Smooth muscle cell (in vitro differentiated cells): ENCODE measurements around the gene ERBB4. TPM values are rescaled to one million over a fixed set of nuclear protein-coding genes. Genes with fewer than 3 reads are reported as not detected.

Source experiments
- DNase-seq: peaks from one replicate; lab custom pipeline; 2025; ENCODE audit not compliant: unreplicated experiment; lab: John Stamatoyannopoulos, UW
- H2AFZ ChIP-seq: fragments of 200-600 bp; sonication (generic); 2 replicates; pipeline ENCODE4 v1.6.0; 2016; ENCODE audit warnings: antibody characterized with exemption, low read depth, mild to moderate bottlenecking
- H3F3A ChIP-seq: fragments of 200-600 bp; sonication (generic); 2 replicates; pipeline ENCODE4 v1.6.0; 2017; ENCODE audit warnings: antibody characterized with exemption, low read depth
- H3K27ac ChIP-seq: fragments of 200-600 bp; sonication (generic); 2 replicates; pipeline ENCODE4 v1.5.1; 2016; ENCODE audit warnings: low read depth, mild to moderate bottlenecking
- H3K27me3 ChIP-seq: fragments of 200-600 bp; sonication (generic); 2 replicates; pipeline ENCODE4 v1.6.1; 2016; ENCODE audit warnings: low read depth, mild to moderate bottlenecking
- H3K36me3 ChIP-seq: fragments of 200-600 bp; sonication (generic); 2 replicates; pipeline ENCODE4 v1.5.1; 2016; ENCODE audit warnings: low read depth
- H3K4me1 ChIP-seq: fragments of 200-600 bp; sonication (generic); 2 replicates; pipeline ENCODE4 v1.5.1; 2016; ENCODE audit warnings: low read depth
- H3K4me2 ChIP-seq: fragments of 200-600 bp; sonication (generic); 2 replicates; pipeline ENCODE4 v1.6.0; 2016; ENCODE audit warnings: mild to moderate bottlenecking
- H3K4me3 ChIP-seq: fragments of 200-600 bp; sonication (generic); 2 replicates; pipeline ENCODE4 v1.5.1; 2016; ENCODE audit warnings: mild to moderate bottlenecking
- H3K79me2 ChIP-seq: fragments of 200-600 bp; sonication (generic); 2 replicates; pipeline ENCODE4 v1.6.0; 2016; ENCODE audit warnings: low read depth, mild to moderate bottlenecking
- H3K9ac ChIP-seq: fragments of 200-600 bp; sonication (generic); 2 replicates; pipeline ENCODE4 v1.6.0; 2016; ENCODE audit warnings: low read depth
- H3K9me3 ChIP-seq: fragments of 200-600 bp; sonication (generic); replicated peaks from 2 replicates; pipeline ENCODE4 v1.5.1; 2016; ENCODE audit warnings: low read depth
- H4K20me1 ChIP-seq: fragments of 200-600 bp; sonication (generic); 2 replicates; pipeline ENCODE4 v1.6.0; 2016; ENCODE audit warnings: low read depth
- CTCF ChIP-seq: fragments of 200-600 bp; sonication (generic); IDR thresholded peaks from 2 replicates; pipeline ENCODE4 v1.5.1; 2017; ENCODE audit warnings: borderline replicate concordance, mild to moderate bottlenecking, antibody characterized with exemption; ENCODE audit not compliant: insufficient read depth, poor library complexity, severe bottlenecking
- WGBS: methylation state at CpG from one replicate; pipeline ENCODE4 v1.1.7; 2016; ENCODE audit warnings: low lambda C conversion rate; 5-methylcytosine and 5-hydroxymethylcytosine counted together
- polyA plus RNA-seq: library from polyadenylated mRNA; unstranded; fragments of >200 nt; fragmentation: Nextera tagmentation; extraction: Ambion mirVana; gene quantifications from 2 replicates; pipeline ENCODE4 v1.2.1, GENCODE V29; 2016
- total RNA-seq: library from RNA; depleted of rRNA; stranded (reverse); fragments of >200 nt; gene quantifications from 2 replicates; pipeline ENCODE4 v1.2.3, GENCODE V29; 2014

ERBB4 gene
- total and polyA plus RNA-seq, 2 experiments from 2014 or later: 0.67 TPM; not detected in 1

GRCh38 chr2:212034841-212035585, 503.6 kb downstream of the ERBB4 start:
- H3K79me2 ChIP-seq: no peaks in the 10 kb centered on the region
- no peak overlapping the region for H2AFZ ChIP-seq
- no peaks in the 10 kb centered on the region for H3K9me3 ChIP-seq
- no peaks in the 10 kb centered on the region for H3F3A ChIP-seq
- H3K4me1 ChIP-seq: peaks cover 20% of the 10 kb centered on the region
- no peaks in the 10 kb centered on the region for H4K20me1 ChIP-seq
- H3K4me2 ChIP-seq: no peak overlapping the region
- no peaks in the 10 kb centered on the region for H3K36me3 ChIP-seq
- H3K4me3 ChIP-seq: no peak overlapping the region
- no peak for DNase-seq
- no peak overlapping the region for H3K9ac ChIP-seq
- no peak for TF ChIP-seq CTCF
- H3K27ac ChIP-seq: no peak overlapping the region
- 91% methylated on average over 4 of the region's 4 CpGs for WGBS
- H3K27me3 ChIP-seq: no peaks in the 10 kb centered on the region

GRCh38 chr2:212033888-212034287, 504.7 kb downstream of the ERBB4 start:
- H3K79me2 ChIP-seq: no peaks in the 10 kb centered on the region
- H3K27me3 ChIP-seq: no peaks in the 10 kb centered on the region
- no peak overlapping the region for H3K27ac ChIP-seq
- no peaks in the 10 kb centered on the region for H3K36me3 ChIP-seq
- H3K4me3 ChIP-seq: no peak overlapping the region
- no peaks in the 10 kb centered on the region for H3K9me3 ChIP-seq
- H3K4me2 ChIP-seq: no peak overlapping the region
- DNase-seq: no peak
- H2AFZ ChIP-seq: no peak overlapping the region
- no peak overlapping the region for H3K9ac ChIP-seq
- H3F3A ChIP-seq: no peaks in the 10 kb centered on the region
- H4K20me1 ChIP-seq: no peaks in the 10 kb centered on the region
- peaks cover 20% of the 10 kb centered on the region for H3K4me1 ChIP-seq
- no peak for TF ChIP-seq CTCF

GRCh38 chr2:212032536-212033219, 505.9 kb downstream of the ERBB4 start:
- 12% methylated on average over 1 of the region's 1 CpG for WGBS
- peak overlapping the region; percentile 80 for H3K4me2 ChIP-seq
- no peak overlapping the region for H2AFZ ChIP-seq

More at GRCh38 chr2:212032536-212033219, 505.9 kb downstream of the ERBB4 start:
- Histone ChIP-seq H3K79me2 (no peaks in the 10 kb centered on the region), H3K27ac (peak overlapping the region; percentile 95), H3F3A (no peaks in the 10 kb centered on the region), H3K4me1 (peaks cover 22% of the 10 kb centered on the region), H3K27me3 (no peaks in the 10 kb centered on the region), H4K20me1 (no peaks in the 10 kb centered on the region), H3K4me3 (no peak overlapping the region), H3K9ac (peak overlapping the region; percentile 73), H3K36me3 (no peaks in the 10 kb centered on the region), H3K9me3 (no peaks in the 10 kb centered on the region)
- no peak for TF ChIP-seq CTCF
- no peak for DNase-seq
